GM12892 (cell line): ENCODE measurements around the gene SLC18A3.

Experiments
- POLR2A ChIP-seq: IDR thresholded peaks from 2 replicates; pipeline ENCODE4 v1.6.1; 2011; ENCODE audit warnings: low read depth, low read length, control low read depth
- POLR2AphosphoS5 ChIP-seq: IDR thresholded peaks from 2 replicates; pipeline ENCODE4 v1.6.1; 2011; ENCODE audit warnings: low read depth, low read length, control low read depth
- TAF1 ChIP-seq: IDR thresholded peaks from 2 replicates; pipeline ENCODE4 v1.6.1; 2011; ENCODE audit warnings: low read depth, mild to moderate bottlenecking, control low read depth, low read length, borderline replicate concordance

- TF ChIP-seq POLR2AphosphoS5 (no peak), POLR2A (no peak), TAF1 (no peak)
These were observed 42.3 kb upstream of the SLC18A3 start for GRCh38 chr10:49567810-49568209.
